GM04504 (cell line): ENCODE data around the gene TBX5.
"Not testable (repeated sequence)": the region's sequence is repeated elsewhere in the genome, so short reads cannot be mapped to it uniquely, and the experiment has no call there.

ENCODE experiments used
- DNase-seq: peaks from one replicate; pipeline ENCODE4 v3.0.0-alpha.2; 2012; ENCODE audit warnings: low read depth

TBX5 gene

GRCh38 chr12:114384739-114385138 is 21.2 kb downstream of the TBX5 start:
- peak; percentile 52 for DNase-seq

GRCh38 chr12:114381177-114381576 is 24.8 kb downstream of the TBX5 start:
- DNase-seq, result no peak

GRCh38 chr12:114371733-114372132 is 34.2 kb downstream of the TBX5 start:
- no peak for DNase-seq

GRCh38 chr12:114371250-114371649 is 34.7 kb downstream of the TBX5 start:
- DNase-seq, result no peak

GRCh38 chr12:114368685-114369452 is 37.1 kb downstream of the TBX5 start:
- DNase-seq, result no peak

GRCh38 chr12:114361992-114362391 is 44.0 kb downstream of the TBX5 start:
- no peak for DNase-seq

- no peak for DNase-seq
Observed at GRCh38 chr12:114361545-114361944, 44.4 kb downstream of the TBX5 start.

GRCh38 chr12:114360485-114360884 is 45.5 kb downstream of the TBX5 start:
- no peak for DNase-seq

GRCh38 chr12:114355389-114356088 is 50.4 kb downstream of the TBX5 start:
- DNase-seq, result no peak

- DNase-seq, result not testable (repeated sequence)
Observed at GRCh38 chr12:114349239-114349638, 56.7 kb downstream of the TBX5 start.

GRCh38 chr12:114347861-114348260 is 58.1 kb downstream of the TBX5 start:
- no peak for DNase-seq

- no peak for DNase-seq
Observed at GRCh38 chr12:114344831-114345230, 61.1 kb downstream of the TBX5 start.

- DNase-seq, result no peak
Observed at GRCh38 chr12:114344303-114344663, 61.7 kb downstream of the TBX5 start.

GRCh38 chr12:114343585-114344302 is 62.2 kb downstream of the TBX5 start:
- DNase-seq, result no peak

- DNase-seq, result peak; percentile 10
Observed at GRCh38 chr12:114342656-114343055, 63.3 kb downstream of the TBX5 start.

- no peak for DNase-seq
Observed at GRCh38 chr12:114341635-114342034, 64.3 kb downstream of the TBX5 start.

- no peak for DNase-seq
Observed at GRCh38 chr12:114340231-114340630, 65.7 kb downstream of the TBX5 start.

- DNase-seq, result peak; percentile 51
Observed at GRCh38 chr12:114339626-114340025, 66.3 kb downstream of the TBX5 start.

GRCh38 chr12:114335607-114336006 is 70.3 kb downstream of the TBX5 start:
- no peak for DNase-seq

- DNase-seq, result no peak
Observed at GRCh38 chr12:114334395-114334794, 71.5 kb downstream of the TBX5 start.

- no peak for DNase-seq
Observed at GRCh38 chr12:114328292-114328691, 77.7 kb downstream of the TBX5 start.

- no peak for DNase-seq
Observed at GRCh38 chr12:114327765-114328164, 78.2 kb downstream of the TBX5 start.

GRCh38 chr12:114321524-114321923 is 84.4 kb downstream of the TBX5 start:
- no peak for DNase-seq
